ENCODE measurements around the gene SLC1A2. TPM values are rescaled to one million over a fixed set of nuclear protein-coding genes. Genes with fewer than 3 reads are reported as not detected.

SLC1A2 gene
- total and polyA plus RNA-seq, 2 of the 4 experiments (the other 2 are of a cell fraction) = 0.15 to 0.54 TPM

- TF ChIP-seq BHLHE40 (IDR thresholded peaks at IDR 0.05; ENCODE audit: low read depth, low read length) = no peak
- TF ChIP-seq RAD21 (IDR thresholded peaks at IDR 0.05; ENCODE audit: low read length) = no peak
- TF ChIP-seq FOS (IDR thresholded peaks at IDR 0.05; ENCODE audit: low read depth, low read length) = no peak
- no peak for TF ChIP-seq MAZ (IDR thresholded peaks at IDR 0.05; ENCODE audit: borderline replicate concordance, low read depth, low read length)
- TF ChIP-seq USF2 (IDR thresholded peaks at IDR 0.05; ENCODE audit: low read depth, low read length) = no peak
- no peak for TF ChIP-seq RCOR1 (IDR thresholded peaks at IDR 0.05; ENCODE audit: insufficient replicate concordance, low read length)
- TF ChIP-seq RFX5 (IDR thresholded peaks at IDR 0.05; ENCODE audit: low read depth, low read length) = no peak
- TF ChIP-seq, protein P1, sequence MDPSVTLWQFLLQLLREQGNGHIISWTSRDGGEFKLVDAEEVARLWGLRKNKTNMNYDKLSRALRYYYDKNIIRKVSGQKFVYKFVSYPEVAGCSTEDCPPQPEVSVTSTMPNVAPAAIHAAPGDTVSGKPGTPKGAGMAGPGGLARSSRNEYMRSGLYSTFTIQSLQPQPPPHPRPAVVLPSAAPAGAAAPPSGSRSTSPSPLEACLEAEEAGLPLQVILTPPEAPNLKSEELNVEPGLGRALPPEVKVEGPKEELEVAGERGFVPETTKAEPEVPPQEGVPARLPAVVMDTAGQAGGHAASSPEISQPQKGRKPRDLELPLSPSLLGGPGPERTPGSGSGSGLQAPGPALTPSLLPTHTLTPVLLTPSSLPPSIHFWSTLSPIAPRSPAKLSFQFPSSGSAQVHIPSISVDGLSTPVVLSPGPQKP (IDR thresholded peaks at IDR 0.05; ENCODE audit: borderline replicate concordance, low read depth, low read length) = no peak
- Histone ChIP-seq H2BK20ac (ENCODE audit: low read depth, low read length) (peak overlapping the region; percentile 52; the same call in 1 of the 2 replicates), H2BK15ac (ENCODE audit: low read depth, low read length) (peak overlapping the region; percentile 79; the same call in 2 of the 3 replicates), H3K14ac (replicated peaks; ENCODE audit: low read depth, low read length) (peak overlapping the region; percentile 19), H3K9me3 (ENCODE audit: control insufficient read depth, insufficient read depth, low read length) (no peaks in the 10 kb centered on the region), H4K8ac (ENCODE audit: low read depth in 2 of 2, low read length in 2 of 2) (peak overlapping the region in 1 of 2 experiments; percentile 27; a peak in 1 of 4 replicates), H3K56ac (ENCODE audit: extremely low read depth, insufficient read depth, low read length) (no peak overlapping the region), H2AFZ (replicated peaks; ENCODE audit: low read length, poor library complexity) (peak overlapping the region; percentile 40), H3K4me1 (ENCODE audit: control insufficient read depth, insufficient read depth, low read length) (peaks cover 16% of the 10 kb centered on the region), H4K5ac (ENCODE audit: low read depth, low read length) (no peak overlapping the region), H4K20me1 (ENCODE audit: insufficient read depth, low read length) (peaks cover 3% of the 10 kb centered on the region; the same call in 1 of the 2 replicates), H3K18ac (ENCODE audit: low read depth, low read length) (peak overlapping the region; percentile 6; the same call in 1 of the 2 replicates), H2BK120ac (ENCODE audit: low read depth, low read length) (peak overlapping the region; percentile 67; the same call in 1 of the 2 replicates), H3K27me3 (ENCODE audit: control insufficient read depth, insufficient read depth, low read length) (no peaks in the 10 kb centered on the region), H3K79me1 (ENCODE audit: low read depth in 1 of 2, low read length in 2 of 2) (no peaks in the 10 kb centered on the region), H3K27ac (ENCODE audit: insufficient read depth, low read length) (no peak overlapping the region), H2AK5ac (ENCODE audit: low read depth, low read length) (peak overlapping the region; percentile 60), H3K9me1 (ENCODE audit: insufficient read depth, low read length) (peaks cover 8% of the 10 kb centered on the region), H3K4ac (ENCODE audit: low read depth, low read length) (peak overlapping the region; percentile 58; the same call in 1 of the 2 replicates), H2AK9ac (replicated peaks; ENCODE audit: low read depth, low read length, poor library complexity) (peak overlapping the region; percentile 73), H4K91ac (ENCODE audit: insufficient read depth, low read depth, low read length) (0 out of 2 replicates have a peak overlapping the region, but pooled peaks have one; percentile 3), H3K23ac (ENCODE audit: low read depth, low read length) (peak overlapping the region; percentile 68; the same call in 1 of the 2 replicates), H3K36me3 (ENCODE audit: control insufficient read depth, insufficient read depth, low read length) (no peaks in the 10 kb centered on the region), H2BK5ac (ENCODE audit: low read depth, low read length, poor library complexity, severe bottlenecking) (peak overlapping the region; percentile 17), H3K4me2 (ENCODE audit: low read depth, low read length) (no peak overlapping the region), H3K4me3 (ENCODE audit: insufficient read depth, low read depth, low read length) (no peak overlapping the region), H3K9ac (ENCODE audit: low read depth, low read length) (no peak overlapping the region)
- no TSS peak for BruUV-seq (replicated peaks)
- ATAC-seq (ENCODE audit: low read depth) (no peak), DNase-seq (no peak)
- intact Hi-C loops (cut with micrococcal nuclease) = loop anchor here (10.0 kb wide), 1 partner anchor 65 kb away; no protein-coding TSS in a partner anchor
- in situ Hi-C loops (cut with MboI; ENCODE audit: low sequenced_read_pairs) = no loop called here
- WGBS, 2 experiments (ENCODE audit: extremely low coverage in 2 of 2, insufficient read length in 1 of 2) = no CpG with 5 or more reads among the region's 3 CpGs
- POLR2A ChIA-PET (ENCODE audit: unreplicated experiment) = no interaction called here
- CTCF ChIA-PET = no interaction called here
- dilution Hi-C loops (cut with HindIII; ENCODE audit: low sequenced_read_pairs, unreplicated experiment) = no loop called here
These were observed 79.3 kb downstream of the SLC1A2 start for GRCh38 chr11:35340071-35340470.

Data from IMR-90 (cell line).